Loucy (cell line): ENCODE data around the gene CELSR1.

ENCODE experiments used
- CTCF ChIP-seq: fragments of 200-600 bp; sonication (generic); conservative IDR thresholded peaks from 2 replicates; pipeline ENCODE4 v1.5.1; 2014; ENCODE audit warnings: mild to moderate bottlenecking, antibody characterized with exemption, low read length
- EZH2phosphoT487 ChIP-seq: fragments of 200-600 bp; IDR thresholded peaks from 2 replicates; pipeline ENCODE4 v1.6.1; 2018; ENCODE audit warnings: antibody characterized with exemption, mild to moderate bottlenecking, moderate library complexity, borderline replicate concordance

- no peak for TF ChIP-seq CTCF
- no peak for TF ChIP-seq EZH2phosphoT487
These were observed 178.1 kb downstream of the CELSR1 start for GRCh38 chr22:46359362-46359761.
